Measurements from ENCODE around the gene RELN.

DNA sequence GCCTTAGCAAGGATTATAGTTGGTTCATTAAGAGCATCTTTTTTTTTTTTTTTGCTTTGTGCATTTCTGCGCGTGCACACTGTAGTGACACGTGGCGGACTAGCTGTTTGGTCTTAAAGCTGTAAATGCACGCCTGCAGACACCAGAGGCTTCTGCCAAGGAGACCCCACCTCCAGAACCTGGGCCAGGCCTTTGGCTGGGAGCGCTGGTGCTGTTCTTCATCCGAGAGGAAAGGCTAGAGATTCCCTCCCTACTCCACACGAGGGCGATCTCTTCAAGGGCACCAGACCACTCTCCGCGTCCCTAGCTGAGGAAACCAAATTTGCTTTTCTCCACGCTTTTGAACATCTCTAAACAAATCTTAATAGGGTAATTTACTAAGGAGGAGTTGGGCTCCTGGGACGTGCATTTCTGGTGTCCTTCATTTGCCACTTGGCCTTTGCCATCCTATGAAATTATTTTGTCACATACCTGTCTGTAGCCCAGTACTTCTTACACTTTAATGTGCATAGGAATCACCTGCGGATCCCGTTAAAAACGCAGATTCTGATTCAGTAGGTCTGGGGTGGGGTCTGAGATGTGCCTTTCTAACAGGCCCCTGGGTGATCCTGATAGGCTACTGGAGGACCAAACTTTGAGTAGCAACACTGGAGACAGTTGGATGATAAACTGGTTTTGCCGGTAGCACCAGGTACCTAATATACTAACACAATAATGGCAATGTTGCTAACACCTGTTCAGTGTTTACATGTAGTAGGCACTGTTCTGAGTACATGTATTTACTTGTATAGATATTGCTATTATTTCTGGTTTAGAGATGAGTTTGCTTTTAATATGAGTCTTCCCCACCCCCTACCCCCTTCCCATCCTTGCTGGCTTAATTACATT lies 542.1 kb downstream of the RELN start:
- TF ChIP-seq, protein P1, sequence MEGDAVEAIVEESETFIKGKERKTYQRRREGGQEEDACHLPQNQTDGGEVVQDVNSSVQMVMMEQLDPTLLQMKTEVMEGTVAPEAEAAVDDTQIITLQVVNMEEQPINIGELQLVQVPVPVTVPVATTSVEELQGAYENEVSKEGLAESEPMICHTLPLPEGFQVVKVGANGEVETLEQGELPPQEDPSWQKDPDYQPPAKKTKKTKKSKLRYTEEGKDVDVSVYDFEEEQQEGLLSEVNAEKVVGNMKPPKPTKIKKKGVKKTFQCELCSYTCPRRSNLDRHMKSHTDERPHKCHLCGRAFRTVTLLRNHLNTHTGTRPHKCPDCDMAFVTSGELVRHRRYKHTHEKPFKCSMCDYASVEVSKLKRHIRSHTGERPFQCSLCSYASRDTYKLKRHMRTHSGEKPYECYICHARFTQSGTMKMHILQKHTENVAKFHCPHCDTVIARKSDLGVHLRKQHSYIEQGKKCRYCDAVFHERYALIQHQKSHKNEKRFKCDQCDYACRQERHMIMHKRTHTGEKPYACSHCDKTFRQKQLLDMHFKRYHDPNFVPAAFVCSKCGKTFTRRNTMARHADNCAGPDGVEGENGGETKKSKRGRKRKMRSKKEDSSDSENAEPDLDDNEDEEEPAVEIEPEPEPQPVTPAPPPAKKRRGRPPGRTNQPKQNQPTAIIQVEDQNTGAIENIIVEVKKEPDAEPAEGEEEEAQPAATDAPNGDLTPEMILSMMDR (conservative IDR thresholded peaks at IDR 0.05 in 1 of 2, IDR thresholded peaks at IDR 0.05 in 1 of 2; ENCODE audit: low read depth in 1 of 2, low read length in 2 of 2), result peak; percentile 72 to 93
- no peak for TF ChIP-seq EZH2 (IDR thresholded peaks at IDR 0.05; ENCODE audit: low read length, missing control alignments)

Data from fibroblast of lung (primary cell).